ENCODE measurements around the gene SLC25A1. TPM values are rescaled to one million over a fixed set of nuclear protein-coding genes. Genes with fewer than 3 reads are reported as not detected.

The SLC25A1 gene
- total and polyA plus RNA-seq, 2 donors (not counting 1 experiment from before 2014, with no cell fraction given): 41.3 to 47.7 TPM

DNA sequence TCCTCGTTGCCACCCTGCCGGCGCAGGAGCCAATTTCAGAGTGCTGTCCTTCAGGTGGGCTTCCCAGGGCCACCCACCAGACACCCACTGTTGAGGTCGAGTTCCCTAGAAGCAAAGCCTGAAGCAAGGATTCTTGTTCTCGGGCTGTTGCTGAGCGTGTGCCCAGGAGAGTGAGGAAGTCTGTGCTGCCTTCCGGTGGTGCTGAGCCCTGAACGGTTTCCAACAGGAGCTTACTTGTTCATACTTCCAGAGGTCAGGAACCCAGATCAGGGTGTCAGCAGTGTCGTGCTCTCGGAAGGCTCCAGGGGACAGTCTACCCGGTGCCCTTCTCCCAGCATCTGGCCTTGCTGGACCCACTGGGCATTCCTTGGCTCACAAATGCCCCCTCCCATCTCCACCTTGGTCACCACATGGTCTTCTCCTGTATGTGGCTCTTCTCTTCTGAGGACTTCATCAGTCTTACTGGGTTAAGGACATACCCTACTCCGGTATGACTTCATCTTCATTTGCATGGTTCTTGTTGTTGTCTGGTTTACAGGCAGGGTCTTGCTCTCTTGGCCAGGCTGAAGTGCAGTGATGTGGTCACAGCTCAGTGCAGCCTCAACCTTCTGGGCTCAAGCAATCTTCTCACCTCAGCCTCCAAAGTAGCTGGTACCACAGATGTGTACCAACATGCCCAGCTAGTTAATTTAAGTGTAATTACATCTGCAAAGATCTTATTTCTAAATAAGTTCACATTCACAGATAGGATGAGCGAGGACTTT, 11.2 kb downstream of the SLC25A1 start:
- POLR2A ChIA-PET: no interaction called here
- WGBS (ENCODE audit: insufficient coverage): 84% methylated on average over 13 of the region's 13 CpGs
- no peak overlapping the region for H3K27ac Mint-ChIP-seq
- intact Hi-C loops (cut with micrococcal nuclease): no loop called here
- TF ChIP-seq EZH2 (IDR thresholded peaks at IDR 0.05; ENCODE audit: borderline replicate concordance, insufficient read depth, low read depth, low read length, poor library complexity, severe bottlenecking): no peak
- TF ChIP-seq, protein P1, sequence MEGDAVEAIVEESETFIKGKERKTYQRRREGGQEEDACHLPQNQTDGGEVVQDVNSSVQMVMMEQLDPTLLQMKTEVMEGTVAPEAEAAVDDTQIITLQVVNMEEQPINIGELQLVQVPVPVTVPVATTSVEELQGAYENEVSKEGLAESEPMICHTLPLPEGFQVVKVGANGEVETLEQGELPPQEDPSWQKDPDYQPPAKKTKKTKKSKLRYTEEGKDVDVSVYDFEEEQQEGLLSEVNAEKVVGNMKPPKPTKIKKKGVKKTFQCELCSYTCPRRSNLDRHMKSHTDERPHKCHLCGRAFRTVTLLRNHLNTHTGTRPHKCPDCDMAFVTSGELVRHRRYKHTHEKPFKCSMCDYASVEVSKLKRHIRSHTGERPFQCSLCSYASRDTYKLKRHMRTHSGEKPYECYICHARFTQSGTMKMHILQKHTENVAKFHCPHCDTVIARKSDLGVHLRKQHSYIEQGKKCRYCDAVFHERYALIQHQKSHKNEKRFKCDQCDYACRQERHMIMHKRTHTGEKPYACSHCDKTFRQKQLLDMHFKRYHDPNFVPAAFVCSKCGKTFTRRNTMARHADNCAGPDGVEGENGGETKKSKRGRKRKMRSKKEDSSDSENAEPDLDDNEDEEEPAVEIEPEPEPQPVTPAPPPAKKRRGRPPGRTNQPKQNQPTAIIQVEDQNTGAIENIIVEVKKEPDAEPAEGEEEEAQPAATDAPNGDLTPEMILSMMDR (IDR thresholded peaks at IDR 0.05): no peak
- DNase-seq: no peak
- CTCF ChIA-PET: no interaction called here
- Histone ChIP-seq H3K9me3 (ENCODE audit: control extremely low read depth in 1 of 3, control insufficient read depth in 2 of 3, insufficient read depth in 1 of 3, low read length in 2 of 3) (peaks cover 0 to 22% (median 3%) of the 10 kb centered on the region in 3 donors), H4K20me1 (ENCODE audit: control insufficient read depth, insufficient read depth, low read length, poor library complexity, severe bottlenecking) (peaks cover 5% of the 10 kb centered on the region), H3K36me3 (replicated peaks in 1 of 2; ENCODE audit: control extremely low read depth in 1 of 2, control insufficient read depth in 1 of 2, extremely low read depth in 1 of 2, insufficient read depth in 2 of 2, low read length in 1 of 2) (no peaks in the 10 kb centered on the region), H2AFZ (ENCODE audit: insufficient read depth, low read depth, low read length, poor library complexity, severe bottlenecking) (no peak overlapping the region), H3K27me3 (replicated peaks in 1 of 4; ENCODE audit: control extremely low read depth in 1 of 4, control insufficient read depth in 3 of 4, insufficient read depth in 4 of 4, low read length in 3 of 4) (peaks cover 0 to 46% (median 25%) of the 10 kb centered on the region in 4 experiments), H3K4me2 (replicated peaks; ENCODE audit: low read depth, low read length, poor library complexity, severe bottlenecking) (no peak overlapping the region), H3K27ac (ENCODE audit: low read length in 2 of 2) (no peak overlapping the region), H3K9ac (ENCODE audit: low read length) (no peak overlapping the region), H3K4me1 (ENCODE audit: control insufficient read depth in 2 of 2, insufficient read depth in 2 of 2, low read length in 2 of 2) (peaks cover 29 to 33% of the 10 kb centered on the region in 2 donors), H3K79me2 (ENCODE audit: control insufficient read depth, insufficient read depth, low read length) (peaks cover 27% of the 10 kb centered on the region), H3K4me3 (ENCODE audit: control extremely low read depth in 1 of 5, extremely low read depth in 1 of 5, insufficient read depth in 1 of 5, low read depth in 2 of 5, low read length in 4 of 5) (no peak overlapping the region)
- ATAC-seq (ENCODE audit: low read depth): no peak
- H3K4me3 Mint-ChIP-seq: no peak overlapping the region
- peaks cover 2% of the 10 kb centered on the region for H3K9me3 Mint-ChIP-seq (ENCODE audit: insufficient read depth)
- peaks cover 29% of the 10 kb centered on the region for H3K27me3 Mint-ChIP-seq
- H3K4me1 Mint-ChIP-seq: peaks cover 28% of the 10 kb centered on the region

DNA sequence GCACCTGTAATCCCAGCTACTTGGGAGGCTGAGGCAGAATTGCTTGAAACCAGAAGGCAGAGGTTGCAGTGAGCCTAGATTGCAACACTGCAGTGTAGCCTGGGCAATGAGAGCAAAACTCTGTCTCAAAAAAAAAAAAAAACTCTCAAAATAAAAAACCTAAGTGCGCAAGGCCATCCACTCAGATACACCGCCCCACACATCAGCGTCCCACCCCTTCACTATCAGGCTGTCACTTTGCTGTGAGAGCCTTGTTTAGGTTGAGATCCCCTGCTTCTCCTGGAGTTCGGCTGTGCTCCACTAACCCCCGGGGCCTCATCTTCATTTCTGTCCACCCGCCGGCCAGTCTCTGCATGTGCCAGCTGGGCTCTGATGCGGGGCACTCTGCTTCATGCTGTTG, 12.1 kb downstream of the SLC25A1 start:
- POLR2A ChIA-PET: no interaction called here
- H3K27ac ChIP-seq (ENCODE audit: low read length in 2 of 2): no peak overlapping the region
- no peak overlapping the region for H3K4me3 Mint-ChIP-seq
- H3K9ac ChIP-seq (ENCODE audit: low read length): no peak overlapping the region
- H3K79me2 ChIP-seq (ENCODE audit: control insufficient read depth, insufficient read depth, low read length): peaks cover 19% of the 10 kb centered on the region
- H3K27ac Mint-ChIP-seq: no peak overlapping the region
- H3K4me2 ChIP-seq (replicated peaks; ENCODE audit: low read depth, low read length, poor library complexity, severe bottlenecking): no peak overlapping the region
- no peak overlapping the region for H3K4me3 ChIP-seq (ENCODE audit: control extremely low read depth in 1 of 5, extremely low read depth in 1 of 5, insufficient read depth in 1 of 5, low read depth in 2 of 5, low read length in 4 of 5)
- no peak for DNase-seq
- no peaks in the 10 kb centered on the region for H4K20me1 ChIP-seq (ENCODE audit: control insufficient read depth, insufficient read depth, low read length, poor library complexity, severe bottlenecking)
- H3K4me1 Mint-ChIP-seq: peaks cover 23% of the 10 kb centered on the region
- H3K9me3 Mint-ChIP-seq (ENCODE audit: insufficient read depth): peaks cover 2% of the 10 kb centered on the region
- WGBS (ENCODE audit: insufficient coverage): 82% methylated on average over 7 of the region's 8 CpGs
- peaks cover 0 to 22% (median 3%) of the 10 kb centered on the region in 3 donors for H3K9me3 ChIP-seq (ENCODE audit: control extremely low read depth in 1 of 3, control insufficient read depth in 2 of 3, insufficient read depth in 1 of 3, low read length in 2 of 3)
- H3K27me3 Mint-ChIP-seq: peaks cover 29% of the 10 kb centered on the region
- no peak for ATAC-seq (ENCODE audit: low read depth)
- H2AFZ ChIP-seq (ENCODE audit: insufficient read depth, low read depth, low read length, poor library complexity, severe bottlenecking): no peak overlapping the region
- no peaks in the 10 kb centered on the region for H3K36me3 ChIP-seq (replicated peaks in 1 of 2; ENCODE audit: control extremely low read depth in 1 of 2, control insufficient read depth in 1 of 2, extremely low read depth in 1 of 2, insufficient read depth in 2 of 2, low read length in 1 of 2)
- TF ChIP-seq, protein P1 (IDR thresholded peaks at IDR 0.05): no peak
- no peak for TF ChIP-seq EZH2 (IDR thresholded peaks at IDR 0.05; ENCODE audit: borderline replicate concordance, insufficient read depth, low read depth, low read length, poor library complexity, severe bottlenecking)
- H3K27me3 ChIP-seq (replicated peaks in 1 of 4; ENCODE audit: control extremely low read depth in 1 of 4, control insufficient read depth in 3 of 4, insufficient read depth in 4 of 4, low read length in 3 of 4): peaks cover 0 to 46% (median 25%) of the 10 kb centered on the region in 4 experiments
- CTCF ChIA-PET: no interaction called here
- intact Hi-C loops (cut with micrococcal nuclease): no loop called here
- peaks cover 24 to 29% of the 10 kb centered on the region in 2 donors for H3K4me1 ChIP-seq (ENCODE audit: control insufficient read depth in 2 of 2, insufficient read depth in 2 of 2, low read length in 2 of 2)
